GM12864 (cell line): ENCODE results near the gene UBL4A.

Experiments
- DNase-seq: peaks from one replicate; pipeline ENCODE4 v3.0.0-alpha.2; 2011; ENCODE audit warnings: low read depth
- H3K4me3 ChIP-seq: 2 replicates; pipeline ENCODE4 v1.5.1; 2011; ENCODE audit warnings: mild to moderate bottlenecking, low read depth, low read length, control low read depth
- CTCF ChIP-seq: IDR thresholded peaks from 2 replicates; pipeline ENCODE4 v1.5.1; 2011; ENCODE audit warnings: low read depth, mild to moderate bottlenecking, moderate library complexity, low read length, control low read depth, inconsistent platforms; ENCODE audit errors: missing control alignments

UBL4A gene

DNA sequence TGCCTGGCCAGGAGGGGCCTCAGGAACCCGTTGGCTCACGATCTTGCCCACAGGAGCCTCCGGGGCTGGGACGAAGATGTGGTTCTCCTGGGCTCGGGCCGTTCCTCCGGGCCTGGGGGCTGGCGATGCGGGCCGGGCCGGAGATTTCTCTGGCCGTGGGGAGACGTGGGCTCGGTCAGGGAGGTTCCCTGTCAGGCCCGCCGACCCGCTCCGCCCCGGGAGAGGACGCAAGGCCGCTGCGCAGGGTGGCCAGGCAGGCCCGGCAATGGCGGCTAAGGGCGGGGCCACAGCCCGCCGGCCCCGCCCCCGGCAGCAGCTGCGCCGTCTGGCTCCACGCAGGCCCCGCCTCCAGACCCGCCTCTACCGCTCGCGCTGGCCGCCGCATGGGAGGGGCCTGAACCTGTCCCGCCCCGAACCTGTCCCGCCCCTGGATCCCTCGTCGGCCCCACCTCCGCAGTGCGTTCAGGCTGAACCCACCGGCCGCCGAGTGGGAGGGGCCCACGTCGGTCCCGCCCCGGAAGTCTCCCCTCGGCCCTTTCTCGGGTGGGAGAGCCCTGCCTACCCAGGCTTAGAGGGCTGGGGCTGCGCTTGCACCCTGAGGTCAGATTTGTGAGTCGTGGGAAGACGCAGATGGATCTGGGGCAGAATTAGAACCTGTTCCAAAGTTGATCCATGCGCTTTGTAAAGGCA, 29.7 kb upstream of the UBL4A start, which contains the start of gene FAM3A:
FAM3A (minus strand) TSS at position 267 of the 690 bp plus-strand sequence. CDS start 460 bp downstream, outside the sequence.
- no peak for TF ChIP-seq CTCF
- DNase-seq: peak; percentile 50
- H3K4me3 ChIP-seq: peak within 1 kb of the TSS; percentile 76

- no peak for DNase-seq
Measured at GRCh38 chrX:154515090-154515965, 28.9 kb upstream of the UBL4A start.

GRCh38 chrX:154513716-154514115, 27.3 kb upstream of the UBL4A start:
- H3K4me3 ChIP-seq: no peak overlapping the region
- no peak for DNase-seq
- no peak for TF ChIP-seq CTCF

More at GRCh38 chrX:154515090-154515965, 28.9 kb upstream of the UBL4A start:
- TF ChIP-seq CTCF: no peak
- H3K4me3 ChIP-seq: peak overlapping the region; percentile 76

- no peak for TF ChIP-seq CTCF
- no peak overlapping the region for H3K4me3 ChIP-seq
- DNase-seq: no peak
Measured at GRCh38 chrX:154512879-154513553, 26.6 kb upstream of the UBL4A start.

- DNase-seq: no peak
- no peak overlapping the region for H3K4me3 ChIP-seq
Measured at GRCh38 chrX:154511761-154512160, 25.3 kb upstream of the UBL4A start.

GRCh38 chrX:154509455-154509854, 23.0 kb upstream of the UBL4A start:
- no peak for TF ChIP-seq CTCF
- H3K4me3 ChIP-seq: no peak overlapping the region
- DNase-seq: no peak

More at GRCh38 chrX:154511761-154512160, 25.3 kb upstream of the UBL4A start:
- no peak for TF ChIP-seq CTCF
